ENCODE measurements around the gene PLK5.
A peak's percentile ranks its signal among the peaks of the same experiment; 100 is the strongest.

Gene PLK5

GRCh38 chr19:1555487-1556389 is 31.9 kb downstream of the PLK5 start:
- no peak for DNase-seq (ENCODE audit: low spot score)

- DNase-seq (ENCODE audit: low spot score), result no peak
Observed at GRCh38 chr19:1556390-1557070, 32.7 kb downstream of the PLK5 start.

GRCh38 chr19:1558552-1558951 is 34.7 kb downstream of the PLK5 start:
- no peak for DNase-seq (ENCODE audit: low spot score)

GRCh38 chr19:1560286-1560882 is 36.5 kb downstream of the PLK5 start:
- no peak for DNase-seq (ENCODE audit: low spot score)

- no peak for DNase-seq (ENCODE audit: low spot score)
Observed at GRCh38 chr19:1561236-1561842, 37.5 kb downstream of the PLK5 start.

- DNase-seq (ENCODE audit: low spot score), result no peak
Observed at GRCh38 chr19:1563251-1563650, 39.4 kb downstream of the PLK5 start.

- no peak for DNase-seq (ENCODE audit: low spot score)
Observed at GRCh38 chr19:1566392-1567115, 42.7 kb downstream of the PLK5 start.

- no peak for DNase-seq (ENCODE audit: low spot score)
Observed at GRCh38 chr19:1567116-1567847, 43.4 kb downstream of the PLK5 start.

- DNase-seq (ENCODE audit: low spot score), result no peak
Observed at GRCh38 chr19:1567848-1568227, 44.0 kb downstream of the PLK5 start.

- peak; percentile 98 for DNase-seq (ENCODE audit: low spot score)
Observed at GRCh38 chr19:1568320-1569019, 44.6 kb downstream of the PLK5 start, which contains the start of gene MEX3D. TSS of gene MEX3D (minus strand) at chr19:1568325. CDS start at chr19:1568058, 267 bp downstream.

- no peak for DNase-seq (ENCODE audit: low spot score)
Observed at GRCh38 chr19:1569997-1570396, 46.1 kb downstream of the PLK5 start.

GRCh38 chr19:1570836-1571235 is 47.0 kb downstream of the PLK5 start:
- DNase-seq (ENCODE audit: low spot score), result no peak

GRCh38 chr19:1571358-1571757 is 47.5 kb downstream of the PLK5 start:
- DNase-seq (ENCODE audit: low spot score), result no peak

GRCh38 chr19:1572795-1573194 is 48.9 kb downstream of the PLK5 start:
- no peak for DNase-seq (ENCODE audit: low spot score)

GRCh38 chr19:1574354-1575136 is 50.7 kb downstream of the PLK5 start:
- no peak for DNase-seq (ENCODE audit: low spot score)

GRCh38 chr19:1575323-1576241 is 51.7 kb downstream of the PLK5 start:
- no peak for DNase-seq (ENCODE audit: low spot score)

GRCh38 chr19:1576242-1577089 is 52.6 kb downstream of the PLK5 start:
- no peak for DNase-seq (ENCODE audit: low spot score)

All from germinal center (tissue), 1 donor.